Measurements from ENCODE around the gene TCEA2. TPM values are rescaled to one million over a fixed set of nuclear protein-coding genes. Genes with fewer than 3 reads are reported as not detected.

The TCEA2 gene
- total and polyA plus RNA-seq, 2 donors (not counting 1 experiment from before 2014, with no cell fraction given) = 17.1 to 23.9 TPM

DNA sequence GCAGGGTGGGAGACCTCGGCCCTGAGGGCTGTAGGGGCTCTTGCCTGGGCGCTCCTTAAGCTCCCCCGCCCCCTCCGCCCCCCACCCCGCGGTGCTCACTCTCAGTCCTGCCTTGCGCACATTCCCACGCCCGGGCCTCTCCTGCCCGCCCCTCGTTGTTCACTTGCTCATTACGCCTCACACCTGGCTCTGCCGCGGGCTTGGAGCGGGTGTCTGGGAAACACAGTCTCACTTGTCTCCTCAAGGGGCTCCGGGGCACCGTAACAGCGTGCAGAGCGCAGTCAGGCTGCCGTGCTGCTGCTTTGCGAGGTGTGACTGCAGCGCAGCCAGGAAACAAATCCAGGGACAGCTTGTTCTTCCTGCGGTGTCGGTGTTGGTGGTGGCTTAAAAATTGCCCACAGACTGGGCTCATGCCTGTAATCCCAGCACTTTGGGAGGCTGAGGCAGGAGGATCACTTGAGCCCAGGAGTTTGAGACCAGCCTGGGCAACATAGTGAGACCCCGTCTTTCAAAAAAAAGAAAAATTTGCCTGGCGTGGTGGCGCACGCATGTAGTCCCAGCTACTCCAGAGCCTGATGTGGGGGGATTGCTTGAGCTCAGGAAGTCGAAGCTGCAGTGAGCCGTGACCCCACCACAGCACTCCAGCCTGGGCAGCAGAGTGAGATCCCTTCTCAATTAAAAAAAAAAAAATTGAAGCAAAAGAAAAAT, 39.8 kb downstream of the TCEA2 start:
- TF ChIP-seq EZH2 (IDR thresholded peaks at IDR 0.05; ENCODE audit: low read length, missing control alignments) (no peak), CTCF (conservative IDR thresholded peaks at IDR 0.05 in 1 of 2, IDR thresholded peaks at IDR 0.05 in 1 of 2; ENCODE audit: low read depth in 1 of 2, low read length in 2 of 2) (no peak)
- Histone ChIP-seq H3K27ac (ENCODE audit: insufficient read depth, low read length) (no peak overlapping the region), H4K20me1 (ENCODE audit: control insufficient read depth, extremely low read depth, insufficient read depth, low read length) (no peaks in the 10 kb centered on the region), H3K79me2 (ENCODE audit: control insufficient read depth, insufficient read depth, low read length) (no peaks in the 10 kb centered on the region), H2AFZ (ENCODE audit: low read length) (no peak overlapping the region), H3K4me2 (ENCODE audit: extremely low read depth, insufficient read depth, low read length) (no peak overlapping the region), H3K36me3 (ENCODE audit: control insufficient read depth, insufficient read depth, low read length) (no peaks in the 10 kb centered on the region), H3K9me3 (ENCODE audit: control insufficient read depth, insufficient read depth, low read depth, low read length) (no peaks in the 10 kb centered on the region), H3K4me3 (replicated peaks in 1 of 4; ENCODE audit: control extremely low read depth in 1 of 4, insufficient read depth in 1 of 4, low read depth in 3 of 4, low read length in 4 of 4) (no peak overlapping the region), H3K4me1 (ENCODE audit: control insufficient read depth, extremely low read depth, insufficient read depth, low read length) (no peaks in the 10 kb centered on the region), H3K9ac (ENCODE audit: insufficient read depth, low read length) (no peak overlapping the region), H3K27me3 (ENCODE audit: control insufficient read depth, insufficient read depth, low read length) (peaks cover 31% of the 10 kb centered on the region)
- no peak for DNase-seq (ENCODE audit: low read depth in 2 of 2)

GRCh38 chr20:64103871-64104666, 41.1 kb downstream of the TCEA2 start:
- TF ChIP-seq EZH2 (IDR thresholded peaks at IDR 0.05; ENCODE audit: low read length, missing control alignments) = no peak
- TF ChIP-seq CTCF (conservative IDR thresholded peaks at IDR 0.05 in 1 of 2, IDR thresholded peaks at IDR 0.05 in 1 of 2; ENCODE audit: low read depth in 1 of 2, low read length in 2 of 2) = no peak

DNA sequence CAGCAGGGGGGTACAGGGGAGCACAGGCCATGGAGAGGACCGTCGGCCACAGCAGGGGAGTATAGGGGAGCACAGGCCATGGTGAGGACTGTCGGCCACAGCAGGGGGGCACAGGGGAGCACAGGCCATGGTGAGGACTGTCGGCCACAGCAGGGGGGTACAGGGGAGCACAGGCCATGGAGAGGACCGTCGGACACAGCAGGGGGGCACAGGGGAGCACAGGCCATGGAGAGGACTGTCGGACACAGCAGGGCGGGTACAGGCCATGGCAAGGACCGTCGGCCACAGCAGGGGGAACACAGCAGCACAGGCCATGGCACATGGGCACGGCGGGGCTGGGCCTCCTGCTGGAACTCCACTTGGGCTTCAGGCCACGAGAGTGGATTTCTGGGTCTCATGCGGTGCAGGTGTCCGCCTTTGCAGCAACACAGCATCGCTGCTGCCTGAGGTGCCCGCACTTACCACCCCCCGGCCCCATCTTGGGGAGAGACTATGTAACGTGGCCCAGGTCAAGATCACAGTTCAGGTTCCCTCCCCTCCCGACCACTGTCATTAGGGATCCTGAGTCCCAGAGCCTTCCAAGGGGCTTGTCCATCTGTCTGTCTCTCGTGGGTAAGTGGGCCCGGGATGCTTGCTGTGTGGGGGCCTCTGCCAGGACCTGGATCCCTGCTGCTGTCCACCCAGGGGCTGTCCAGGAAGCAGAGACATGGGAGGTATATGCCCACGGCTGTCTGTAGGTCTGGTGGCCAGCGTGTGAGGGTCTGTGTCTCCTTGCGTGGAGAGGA, 41.9 kb downstream of the TCEA2 start:
- DNase-seq (ENCODE audit: low read depth in 2 of 2) = no peak
- H3K9ac ChIP-seq (ENCODE audit: insufficient read depth, low read length) = no peak overlapping the region
- no peak overlapping the region for H3K4me3 ChIP-seq (replicated peaks in 1 of 4; ENCODE audit: control extremely low read depth in 1 of 4, insufficient read depth in 1 of 4, low read depth in 3 of 4, low read length in 4 of 4)
- no peaks in the 10 kb centered on the region for H3K79me2 ChIP-seq (ENCODE audit: control insufficient read depth, insufficient read depth, low read length)
- no peak overlapping the region for H3K4me2 ChIP-seq (ENCODE audit: extremely low read depth, insufficient read depth, low read length)
- no peaks in the 10 kb centered on the region for H4K20me1 ChIP-seq (ENCODE audit: control insufficient read depth, extremely low read depth, insufficient read depth, low read length)
- TF ChIP-seq EZH2 (IDR thresholded peaks at IDR 0.05; ENCODE audit: low read length, missing control alignments) (no peak), CTCF (conservative IDR thresholded peaks at IDR 0.05 in 1 of 2, IDR thresholded peaks at IDR 0.05 in 1 of 2; ENCODE audit: low read depth in 1 of 2, low read length in 2 of 2) (no peak)
- no peak overlapping the region for H3K27ac ChIP-seq (ENCODE audit: insufficient read depth, low read length)
- no peaks in the 10 kb centered on the region for H3K4me1 ChIP-seq (ENCODE audit: control insufficient read depth, extremely low read depth, insufficient read depth, low read length)
- H2AFZ ChIP-seq (ENCODE audit: low read length) = no peak overlapping the region
- H3K9me3 ChIP-seq (ENCODE audit: control insufficient read depth, insufficient read depth, low read depth, low read length) = no peaks in the 10 kb centered on the region
- H3K36me3 ChIP-seq (ENCODE audit: control insufficient read depth, insufficient read depth, low read length) = no peaks in the 10 kb centered on the region
- peaks cover 31% of the 10 kb centered on the region for H3K27me3 ChIP-seq (ENCODE audit: control insufficient read depth, insufficient read depth, low read length)

More at GRCh38 chr20:64103871-64104666, 41.1 kb downstream of the TCEA2 start:
- Histone ChIP-seq H3K27ac (ENCODE audit: insufficient read depth, low read length) (no peak overlapping the region), H4K20me1 (ENCODE audit: control insufficient read depth, extremely low read depth, insufficient read depth, low read length) (no peaks in the 10 kb centered on the region), H3K4me1 (ENCODE audit: control insufficient read depth, extremely low read depth, insufficient read depth, low read length) (no peaks in the 10 kb centered on the region), H3K4me3 (replicated peaks in 1 of 4; ENCODE audit: control extremely low read depth in 1 of 4, insufficient read depth in 1 of 4, low read depth in 3 of 4, low read length in 4 of 4) (no peak overlapping the region), H3K36me3 (ENCODE audit: control insufficient read depth, insufficient read depth, low read length) (no peaks in the 10 kb centered on the region), H3K79me2 (ENCODE audit: control insufficient read depth, insufficient read depth, low read length) (no peaks in the 10 kb centered on the region), H2AFZ (ENCODE audit: low read length) (no peak overlapping the region), H3K9me3 (ENCODE audit: control insufficient read depth, insufficient read depth, low read depth, low read length) (no peaks in the 10 kb centered on the region), H3K9ac (ENCODE audit: insufficient read depth, low read length) (no peak overlapping the region), H3K4me2 (ENCODE audit: extremely low read depth, insufficient read depth, low read length) (no peak overlapping the region), H3K27me3 (ENCODE audit: control insufficient read depth, insufficient read depth, low read length) (peaks cover 31% of the 10 kb centered on the region)
- DNase-seq (ENCODE audit: low read depth in 2 of 2) = no peak

All from fibroblast of lung (primary cell).